GM10248 (cell line): ENCODE measurements around the gene RPRD1B.
A peak's percentile ranks its signal among the peaks of the same experiment; 100 is the strongest.

Source experiments
- CTCF ChIA-PET: fragments of 300-600 bp; sonication (Branson Sonifier 250); formaldehyde crosslinking; extraction: SDS; loops from one replicate; lab custom pipeline; 2021; ENCODE audit warnings: antibody characterized with exemption; lab: Yijun Ruan, JAX
- POLR2A ChIA-PET: fragments of 350-650 bp; sonication (Branson Sonifier 250); formaldehyde crosslinking; extraction: SDS; loops from one replicate; lab custom pipeline; 2020; ENCODE audit warnings: antibody characterized with exemption; lab: Yijun Ruan, JAX
- DNase-seq: peaks from one replicate; pipeline ENCODE4 v3.0.0; 2012; ENCODE audit errors: extremely low spot score
- TF ChIP-seq, protein P1 (sequence below): IDR thresholded peaks from 2 replicates; pipeline ENCODE4 v1.5.1; 2012; ENCODE audit warnings: mild to moderate bottlenecking, low read depth; ENCODE audit errors: extremely low read depth, missing control alignments, control extremely low read depth

The RPRD1B gene

DNA sequence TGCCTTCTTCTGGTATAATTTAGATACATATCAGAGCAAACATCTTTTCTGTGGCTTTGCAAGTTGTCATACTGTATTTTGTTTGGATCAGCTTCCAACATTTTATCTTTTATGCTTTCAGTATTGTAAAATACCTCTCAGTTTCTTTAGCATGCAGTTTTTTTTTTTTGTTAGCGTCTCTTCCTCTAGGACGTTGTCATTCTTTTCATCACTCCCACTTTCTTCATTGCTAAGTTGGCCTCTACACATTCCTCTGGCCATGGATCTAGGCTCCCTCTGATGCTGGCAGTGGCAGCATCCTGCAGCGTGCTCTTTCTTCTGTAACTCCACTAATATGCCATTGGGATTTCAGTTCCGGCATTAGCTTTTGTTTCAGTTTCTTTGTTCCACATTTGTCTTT is 21.7 kb downstream of the RPRD1B start:
- TF ChIP-seq, protein P1, sequence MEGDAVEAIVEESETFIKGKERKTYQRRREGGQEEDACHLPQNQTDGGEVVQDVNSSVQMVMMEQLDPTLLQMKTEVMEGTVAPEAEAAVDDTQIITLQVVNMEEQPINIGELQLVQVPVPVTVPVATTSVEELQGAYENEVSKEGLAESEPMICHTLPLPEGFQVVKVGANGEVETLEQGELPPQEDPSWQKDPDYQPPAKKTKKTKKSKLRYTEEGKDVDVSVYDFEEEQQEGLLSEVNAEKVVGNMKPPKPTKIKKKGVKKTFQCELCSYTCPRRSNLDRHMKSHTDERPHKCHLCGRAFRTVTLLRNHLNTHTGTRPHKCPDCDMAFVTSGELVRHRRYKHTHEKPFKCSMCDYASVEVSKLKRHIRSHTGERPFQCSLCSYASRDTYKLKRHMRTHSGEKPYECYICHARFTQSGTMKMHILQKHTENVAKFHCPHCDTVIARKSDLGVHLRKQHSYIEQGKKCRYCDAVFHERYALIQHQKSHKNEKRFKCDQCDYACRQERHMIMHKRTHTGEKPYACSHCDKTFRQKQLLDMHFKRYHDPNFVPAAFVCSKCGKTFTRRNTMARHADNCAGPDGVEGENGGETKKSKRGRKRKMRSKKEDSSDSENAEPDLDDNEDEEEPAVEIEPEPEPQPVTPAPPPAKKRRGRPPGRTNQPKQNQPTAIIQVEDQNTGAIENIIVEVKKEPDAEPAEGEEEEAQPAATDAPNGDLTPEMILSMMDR = no peak
- DNase-seq = no peak
- ChIA-PET POLR2A (interaction anchor here (0.7 kb wide), 1 partner anchor 502 kb away, joined by 3 read pairs; no protein-coding TSS in a partner anchor), CTCF (interaction anchor here (0.8 to 20.3 kb wide), 6 partner anchors 9 to 165 kb away, joined by 3 to 302 read pairs (median 3); no protein-coding TSS in a partner anchor)

DNA sequence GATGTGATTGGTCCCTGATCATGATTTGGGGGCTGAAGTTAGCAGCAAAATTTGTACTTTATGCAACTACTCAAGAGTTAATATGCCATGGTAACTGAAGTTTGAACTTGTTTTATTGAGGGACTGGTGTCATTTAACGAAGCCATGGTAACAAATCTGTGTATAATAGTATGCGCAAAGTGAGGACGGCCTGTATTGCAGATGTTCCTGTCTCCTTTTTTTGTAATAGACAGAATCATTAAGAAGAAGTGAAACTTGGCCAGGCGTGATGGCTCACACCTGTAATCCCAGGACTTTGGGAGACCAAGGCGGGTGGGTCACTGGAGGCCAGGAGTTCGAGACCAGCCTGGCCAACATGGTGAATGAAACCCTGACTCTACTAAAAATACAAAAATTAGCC is 22.3 kb downstream of the RPRD1B start:
- TF ChIP-seq, protein P1 = no peak
- DNase-seq = no peak
- POLR2A ChIA-PET = no interaction called here
- CTCF ChIA-PET = interaction anchor here (0.6 to 20.3 kb wide), 7 partner anchors 7 to 164 kb away, joined by 3 to 302 read pairs (median 3); partner anchors contain the start of gene TGM2

DNA sequence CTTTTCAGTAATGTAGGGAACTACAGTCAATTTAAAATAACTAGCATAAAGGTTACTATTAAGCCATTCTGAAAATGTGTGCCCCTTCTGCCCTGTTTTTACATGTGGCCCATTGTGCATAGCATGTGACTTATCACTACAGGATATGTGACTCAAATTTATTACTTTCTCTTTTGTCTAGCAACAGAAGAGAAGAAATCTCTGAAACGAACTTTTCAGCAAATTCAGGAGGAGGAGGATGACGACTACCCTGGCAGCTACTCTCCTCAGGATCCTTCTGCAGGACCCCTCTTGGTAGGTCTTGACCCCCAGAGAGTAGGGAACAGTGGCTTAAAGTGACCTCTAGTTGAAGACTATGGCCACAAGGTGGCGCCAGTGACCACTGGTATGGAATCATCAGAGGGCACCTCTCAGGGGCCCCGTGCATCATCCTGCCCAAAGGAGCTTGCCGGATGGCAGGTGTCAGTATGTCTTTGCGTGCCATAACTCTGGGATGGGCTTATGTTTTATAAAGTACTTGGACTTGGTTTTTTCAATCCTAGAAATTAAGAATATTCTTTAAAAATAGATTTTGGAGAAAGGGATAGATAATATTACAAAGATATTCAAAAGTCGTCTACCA is 23.9 kb downstream of the RPRD1B start:
- TF ChIP-seq, protein P1 = peak; percentile 79
- ChIA-PET POLR2A (interaction anchor here (1.3 kb wide), 1 partner anchor 164 kb away, joined by 3 read pairs; no protein-coding TSS in a partner anchor), CTCF (interaction anchor here (0.6 to 20.3 kb wide), 39 partner anchors 9 to 493 kb away, joined by 3 to 302 read pairs (median 4); partner anchors contain the start of genes RPRD1B, TGM2, TTI1 and VSTM2L)
- peak; percentile 74 for DNase-seq

GRCh38 chr20:38059832-38060231 is 26.3 kb downstream of the RPRD1B start:
- POLR2A ChIA-PET = no interaction called here
- TF ChIP-seq, protein P1 = no peak
- CTCF ChIA-PET = interaction anchor here (0.9 to 20.3 kb wide), 4 partner anchors 9 to 160 kb away, joined by 4 to 302 read pairs (median 123); partner anchors contain the start of gene TGM2
- no peak for DNase-seq

DNA sequence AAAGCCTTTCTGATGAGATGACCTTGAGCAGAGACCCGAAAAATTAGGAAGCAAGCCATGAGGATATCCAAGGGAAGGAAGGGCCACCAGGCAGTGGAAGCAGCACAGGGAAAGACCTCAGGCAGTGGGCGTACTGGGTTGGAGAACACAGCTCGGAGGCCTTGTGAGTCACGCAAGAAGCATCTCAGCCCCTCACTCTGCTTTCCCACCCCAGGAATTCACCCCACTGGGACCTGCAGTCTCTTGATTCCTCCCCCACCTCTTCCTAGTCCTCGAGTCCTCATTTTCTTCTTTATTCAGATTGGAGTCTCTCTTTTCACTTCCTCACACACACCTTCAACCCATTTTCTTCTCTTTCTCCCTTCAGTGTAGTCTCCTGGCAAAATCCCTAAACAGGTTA is 27.0 kb downstream of the RPRD1B start:
- CTCF ChIA-PET = interaction anchor here (0.9 to 20.3 kb wide), 5 partner anchors 15 to 160 kb away, joined by 3 to 302 read pairs (median 116); partner anchors contain the start of gene TGM2
- DNase-seq = no peak
- POLR2A ChIA-PET = no interaction called here
- TF ChIP-seq, protein P1 = no peak

DNA sequence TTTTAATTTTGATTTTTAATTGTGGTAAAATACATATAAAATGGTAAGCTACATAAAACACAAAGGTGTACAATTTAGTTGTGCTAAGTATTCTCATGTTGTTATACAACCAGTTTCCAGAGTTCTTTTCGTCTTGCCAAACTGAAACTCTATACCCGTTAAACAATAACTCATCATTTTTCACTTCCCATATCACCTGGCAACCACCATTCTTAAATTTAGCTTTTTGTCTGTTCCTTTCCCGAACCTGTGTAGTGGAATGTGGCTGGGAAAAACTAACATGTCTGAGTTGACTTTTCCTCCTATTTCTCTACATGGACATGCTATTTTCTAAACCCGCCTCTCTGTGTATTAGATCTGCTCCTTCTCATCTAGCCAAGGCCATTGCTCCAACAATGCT is 27.6 kb downstream of the RPRD1B start:
- TF ChIP-seq, protein P1 = no peak
- CTCF ChIA-PET = interaction anchor here (0.9 to 20.3 kb wide), 7 partner anchors 10 to 159 kb away, joined by 3 to 302 read pairs (median 4); partner anchors contain the start of gene TGM2
- POLR2A ChIA-PET = no interaction called here
- no peak for DNase-seq
